PC-9 (cell line): Measurements from ENCODE around the gene DBNL.

ENCODE experiments used
- EZH2 ChIP-seq: fragments of 200-600 bp; sonication (generic); IDR thresholded peaks from 2 replicates; pipeline ENCODE4 v1.8.0; 2017; ENCODE audit warnings: antibody characterized with exemption, low read depth
- TF ChIP-seq, protein P1 (sequence below): fragments of 200-600 bp; sonication (generic); conservative IDR thresholded peaks from 2 replicates; pipeline ENCODE4 v1.6.1; 2017; ENCODE audit warnings: mixed run types, antibody characterized with exemption, mild to moderate bottlenecking, moderate library complexity

DNA sequence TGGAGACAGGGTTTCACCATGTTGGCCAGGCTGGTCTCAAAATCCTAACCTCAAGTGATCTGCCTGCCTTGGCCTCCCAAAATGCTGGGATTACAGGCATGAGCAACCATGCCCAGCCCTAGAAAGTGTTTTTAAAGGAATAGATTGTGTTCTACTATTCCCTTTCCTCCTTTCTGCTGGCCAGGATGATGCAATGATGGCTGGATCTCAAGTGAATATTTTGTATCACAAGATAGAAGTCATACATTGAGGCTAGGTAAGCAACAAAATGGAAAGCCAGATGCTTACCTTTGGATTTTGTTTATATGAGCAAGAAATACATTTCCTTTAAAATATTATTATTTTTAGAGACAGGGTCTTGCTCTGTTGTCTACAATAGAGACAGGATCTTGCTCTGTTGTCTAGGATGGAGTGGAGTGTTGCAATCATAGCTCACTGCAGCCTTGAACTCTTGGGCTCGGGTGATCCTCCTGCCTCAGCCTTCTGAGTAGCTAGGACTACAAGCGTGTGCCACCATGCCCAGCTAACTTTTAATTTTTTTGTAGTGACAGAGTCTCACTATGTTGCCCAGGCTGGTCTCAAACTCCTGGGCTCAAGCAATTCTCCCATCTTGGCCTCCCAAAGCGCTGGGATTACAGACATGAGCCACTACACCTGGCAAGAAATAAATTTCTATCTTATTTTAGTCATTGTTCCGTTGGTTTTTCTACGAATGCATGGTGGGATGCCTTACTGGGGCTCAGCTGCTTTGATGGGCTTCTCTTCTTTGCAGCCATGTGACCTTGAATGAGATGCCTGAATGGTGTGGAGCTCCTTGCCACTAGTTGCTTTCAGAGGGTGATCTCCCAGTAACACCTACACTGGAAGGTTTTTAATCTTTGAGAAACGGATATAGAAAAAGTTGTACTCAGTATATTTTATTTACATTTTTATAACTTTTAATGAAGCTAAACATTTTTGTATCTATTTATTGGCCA, 53.9 kb downstream of the DBNL start:
- TF ChIP-seq, protein P1, sequence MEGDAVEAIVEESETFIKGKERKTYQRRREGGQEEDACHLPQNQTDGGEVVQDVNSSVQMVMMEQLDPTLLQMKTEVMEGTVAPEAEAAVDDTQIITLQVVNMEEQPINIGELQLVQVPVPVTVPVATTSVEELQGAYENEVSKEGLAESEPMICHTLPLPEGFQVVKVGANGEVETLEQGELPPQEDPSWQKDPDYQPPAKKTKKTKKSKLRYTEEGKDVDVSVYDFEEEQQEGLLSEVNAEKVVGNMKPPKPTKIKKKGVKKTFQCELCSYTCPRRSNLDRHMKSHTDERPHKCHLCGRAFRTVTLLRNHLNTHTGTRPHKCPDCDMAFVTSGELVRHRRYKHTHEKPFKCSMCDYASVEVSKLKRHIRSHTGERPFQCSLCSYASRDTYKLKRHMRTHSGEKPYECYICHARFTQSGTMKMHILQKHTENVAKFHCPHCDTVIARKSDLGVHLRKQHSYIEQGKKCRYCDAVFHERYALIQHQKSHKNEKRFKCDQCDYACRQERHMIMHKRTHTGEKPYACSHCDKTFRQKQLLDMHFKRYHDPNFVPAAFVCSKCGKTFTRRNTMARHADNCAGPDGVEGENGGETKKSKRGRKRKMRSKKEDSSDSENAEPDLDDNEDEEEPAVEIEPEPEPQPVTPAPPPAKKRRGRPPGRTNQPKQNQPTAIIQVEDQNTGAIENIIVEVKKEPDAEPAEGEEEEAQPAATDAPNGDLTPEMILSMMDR, result no peak
- no peak for TF ChIP-seq EZH2
